ENCODE data around the gene SLC33A1.
"Not testable (repeated sequence)": the region's sequence is repeated elsewhere in the genome, so short reads cannot be mapped to it uniquely, and the experiment has no call there.

SLC33A1 gene

DNA sequence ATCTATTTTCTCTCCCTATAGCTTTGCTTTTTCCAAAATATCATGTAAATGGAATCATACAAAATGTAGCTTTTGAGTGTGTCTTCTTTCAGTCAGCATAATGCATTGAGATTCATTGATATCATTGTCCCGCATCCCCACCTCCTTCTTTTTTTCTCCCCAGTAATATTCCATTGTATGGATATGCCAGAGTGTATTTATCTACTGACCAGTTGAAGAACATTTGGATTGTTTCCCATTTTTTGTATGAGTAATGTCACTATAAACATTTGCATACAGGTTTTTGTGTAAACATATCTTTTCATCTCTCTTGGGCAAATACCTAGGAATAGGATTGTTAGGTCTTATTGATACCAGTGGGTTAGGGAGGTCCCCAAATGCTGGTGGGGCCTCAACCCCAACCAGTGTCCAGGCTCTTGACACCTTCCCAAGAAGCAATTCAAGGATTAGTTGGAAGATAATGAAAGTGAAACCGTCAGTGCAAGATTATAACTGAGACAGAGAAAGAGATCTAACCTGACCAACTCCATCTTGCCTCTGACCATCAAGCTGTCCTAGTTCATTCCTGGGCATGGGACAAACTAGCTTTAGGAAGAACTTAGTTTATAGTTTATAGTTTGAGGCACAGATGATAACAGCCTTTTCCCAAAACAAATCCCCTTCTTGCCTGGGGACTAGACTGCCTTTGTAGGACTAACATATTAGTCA lies 7.4 kb upstream of the SLC33A1 start:
- no peak for DNase-seq

DNA sequence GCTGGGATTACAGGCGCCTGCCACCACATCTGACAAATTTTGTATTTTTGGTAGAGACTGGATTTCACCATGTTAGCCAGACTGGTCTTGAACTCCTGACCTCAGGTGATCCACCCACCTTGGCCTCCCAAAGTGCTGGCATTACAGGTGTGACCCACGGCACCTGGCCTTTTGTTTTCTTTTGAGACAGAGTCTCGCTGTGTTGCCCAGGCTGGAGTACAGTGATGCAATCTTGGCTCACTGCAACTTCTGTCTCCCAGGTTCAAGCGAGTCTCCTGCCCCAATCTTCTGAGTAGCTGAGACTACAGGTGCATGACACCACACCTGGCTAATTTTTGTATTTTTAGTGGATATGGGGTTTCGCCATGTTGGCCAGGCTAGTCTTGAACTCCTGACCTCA lies 6.2 kb upstream of the SLC33A1 start:
- not testable (repeated sequence) for DNase-seq

DNA sequence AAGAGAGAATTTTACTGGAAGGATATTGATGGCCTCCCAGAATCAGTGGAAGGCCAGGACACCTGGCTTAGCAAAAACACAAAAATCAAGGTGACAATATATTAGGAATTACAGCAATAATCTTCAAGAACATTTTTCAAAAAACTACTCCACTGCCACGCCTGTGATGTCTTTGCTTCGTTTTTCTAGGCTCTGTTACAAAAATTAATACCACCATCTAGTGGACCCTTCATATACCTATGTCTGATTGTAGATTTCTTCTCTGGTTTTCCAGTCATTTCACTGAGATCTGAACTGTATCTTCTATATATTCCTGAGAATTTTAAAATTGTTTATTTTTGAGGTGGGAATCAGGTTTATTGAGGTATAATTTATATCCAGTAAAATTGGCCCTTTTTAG lies 5.6 kb upstream of the SLC33A1 start:
- DNase-seq: peak; percentile 15

DNA sequence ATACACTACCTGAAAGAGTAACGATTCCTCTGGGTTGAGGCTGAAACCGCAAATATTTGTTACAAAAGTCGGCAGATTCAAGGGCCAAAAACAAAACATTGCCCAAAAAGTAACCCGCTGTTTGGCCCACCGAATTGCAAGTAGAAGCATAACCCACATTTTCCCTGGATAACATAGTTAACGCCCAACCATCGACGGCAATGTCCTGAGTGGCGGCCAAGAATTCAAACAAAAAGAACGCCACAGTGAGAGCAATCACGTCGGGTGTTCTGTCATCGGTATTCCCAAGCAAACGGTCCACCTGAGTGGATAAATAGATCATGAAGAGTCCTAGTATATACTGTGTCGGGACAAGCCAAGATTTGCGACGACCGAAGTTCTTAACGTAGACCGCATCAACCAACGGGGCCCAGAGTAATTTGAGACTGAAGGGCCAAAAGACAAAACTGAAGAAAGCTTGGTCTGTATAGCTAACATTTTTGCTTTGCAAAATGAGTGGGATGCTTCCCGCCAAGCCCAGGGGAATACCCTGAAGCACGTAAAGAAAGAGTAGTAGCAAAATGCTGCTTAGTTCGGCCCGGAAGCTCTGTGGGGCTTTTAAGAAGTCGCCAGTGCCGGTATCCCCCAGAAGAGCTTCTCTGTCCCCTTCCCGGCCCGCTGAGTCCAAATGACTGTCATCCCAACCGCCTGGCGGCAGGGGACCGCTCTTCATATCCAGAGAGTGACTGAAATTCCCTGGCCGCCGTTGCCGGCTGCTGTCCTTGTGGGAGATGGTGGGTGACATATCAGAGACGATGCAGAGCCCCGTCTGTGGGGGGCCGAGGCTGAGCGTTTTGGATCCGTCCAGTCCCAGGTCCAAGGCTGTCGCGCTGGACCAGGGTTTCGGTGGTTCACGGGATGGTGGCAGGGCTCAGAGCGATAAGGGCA lies 750 bp downstream of the SLC33A1 start:
- peak; percentile 11 for DNase-seq

DNA sequence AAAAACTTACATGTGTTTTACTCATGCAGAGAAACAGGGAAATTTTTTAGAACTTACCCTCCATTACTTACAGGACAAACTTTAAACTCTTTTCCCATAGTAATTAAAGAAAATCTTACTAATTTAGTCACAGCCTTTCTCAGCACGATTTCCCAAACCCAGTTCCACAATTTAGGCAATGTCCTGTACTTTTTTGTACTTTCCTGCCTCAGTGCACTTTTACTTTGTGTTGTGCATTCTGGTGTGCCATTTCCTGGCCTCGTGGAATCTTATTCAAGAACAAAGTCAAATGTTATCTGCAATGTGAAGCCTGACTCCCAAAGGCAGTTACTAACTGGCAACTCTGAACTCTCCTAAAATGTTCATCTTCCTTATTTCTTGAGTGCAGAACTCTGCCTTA lies 1.9 kb downstream of the SLC33A1 start:
- DNase-seq: no peak

DNA sequence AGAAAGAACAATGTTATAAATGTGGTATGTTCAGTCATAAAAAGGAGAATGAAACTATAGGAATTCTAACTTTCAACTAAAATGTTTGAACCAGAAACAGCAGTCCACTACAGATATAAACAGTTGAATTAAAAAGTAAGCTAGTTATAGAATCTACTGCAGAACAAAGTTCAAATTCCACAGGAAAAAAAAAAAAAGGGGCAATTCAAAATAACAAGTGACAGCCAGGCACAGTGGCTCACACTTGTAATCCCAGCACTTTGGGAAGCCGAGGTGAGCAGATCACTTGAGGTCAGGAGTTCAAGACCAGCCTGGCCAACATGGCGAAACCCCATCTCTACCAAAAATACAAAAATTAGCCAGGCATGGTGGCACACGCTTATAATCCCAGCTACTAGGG lies 4.8 kb downstream of the SLC33A1 start:
- not testable (repeated sequence) for DNase-seq

DNA sequence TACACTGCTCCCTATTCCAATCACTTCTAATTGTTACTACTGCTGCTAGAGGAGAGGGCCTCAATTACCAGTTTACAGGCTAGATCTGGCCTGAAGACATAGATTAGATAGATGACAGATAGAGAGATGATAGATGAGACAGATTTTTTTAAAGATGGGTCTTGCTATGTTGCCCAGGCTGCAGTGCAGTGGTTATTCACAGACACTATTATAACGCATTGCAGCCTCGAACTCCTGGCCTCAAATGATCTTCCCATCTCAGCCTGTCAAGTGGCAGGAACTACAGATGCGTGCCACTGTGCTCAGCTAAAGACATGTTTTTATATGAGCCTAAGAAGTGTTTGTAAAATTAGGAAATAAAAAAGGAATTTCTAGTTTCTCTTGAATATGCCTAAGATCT lies 6.2 kb downstream of the SLC33A1 start:
- DNase-seq: no peak

DNA sequence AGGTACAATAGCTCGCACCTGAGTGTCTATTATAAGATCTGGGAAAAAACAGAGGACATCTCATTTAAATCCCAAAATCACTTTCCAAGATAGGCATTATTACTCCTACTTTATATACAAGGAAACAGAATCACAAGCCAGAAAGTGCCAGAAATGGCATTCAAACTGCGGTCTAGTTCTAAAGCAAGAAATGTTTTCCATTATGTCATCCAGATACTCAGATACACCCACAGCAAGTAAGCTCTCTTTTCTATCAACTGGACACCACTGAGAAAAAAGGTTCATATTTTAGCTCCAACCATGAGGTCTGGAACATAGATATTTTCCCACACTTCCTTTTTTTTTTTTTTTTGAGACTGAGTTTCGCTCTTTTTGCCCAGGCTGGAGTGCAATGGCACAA lies 8.1 kb downstream of the SLC33A1 start:
- no peak for DNase-seq

DNA sequence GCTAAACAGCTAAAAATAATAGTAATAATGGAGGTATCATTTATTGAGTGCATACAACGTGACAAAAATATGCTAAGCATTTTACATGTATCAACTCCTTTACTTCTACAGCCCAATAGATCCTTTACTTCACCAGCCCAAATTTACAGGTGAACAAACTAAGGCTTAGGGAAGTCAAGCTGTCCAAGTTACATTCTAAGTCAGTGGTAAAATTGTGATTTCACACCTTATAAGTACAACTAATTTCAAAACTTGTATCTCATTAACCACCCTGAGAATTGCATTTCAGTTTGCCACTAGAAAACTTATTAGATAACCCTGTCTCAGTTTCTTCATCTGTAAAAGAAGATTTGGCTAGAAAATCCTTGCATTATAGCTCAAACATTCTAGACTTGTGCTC lies 10.7 kb downstream of the SLC33A1 start:
- no peak for DNase-seq

DNA sequence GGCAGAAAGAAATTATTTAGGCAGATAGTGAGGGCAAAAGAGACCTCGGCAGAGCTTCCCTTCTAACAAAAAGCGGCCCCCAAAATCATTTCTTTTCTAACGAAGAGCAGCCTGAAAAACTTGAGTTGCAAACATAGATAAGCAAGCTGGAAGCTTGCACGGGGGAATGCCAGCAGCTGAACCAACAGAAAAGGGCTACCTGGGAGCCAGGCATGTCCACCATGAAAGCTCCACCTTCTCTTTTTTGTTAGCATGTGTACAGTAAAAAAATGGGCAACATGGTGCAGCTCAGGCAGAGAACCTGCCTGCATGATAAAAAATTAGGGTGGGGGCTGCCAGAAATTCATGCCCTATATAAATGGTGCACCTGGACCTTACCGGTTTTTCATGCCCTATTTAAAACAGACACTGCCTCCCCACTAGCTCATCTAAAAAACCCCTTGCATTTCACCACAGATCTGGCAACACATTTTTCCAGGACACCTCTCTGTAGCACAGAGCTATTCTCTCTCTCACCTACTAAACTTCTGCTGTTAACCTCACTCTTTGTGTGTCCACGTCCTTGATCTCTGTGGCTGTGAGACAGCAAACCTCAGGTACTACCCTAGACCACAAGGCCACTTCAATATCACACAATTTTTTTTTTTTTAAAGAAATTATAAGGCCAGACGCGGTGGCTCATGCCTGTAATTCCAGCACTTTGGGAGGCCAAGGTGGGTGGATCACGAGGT lies 18.7 kb downstream of the SLC33A1 start:
- DNase-seq: no peak

DNA sequence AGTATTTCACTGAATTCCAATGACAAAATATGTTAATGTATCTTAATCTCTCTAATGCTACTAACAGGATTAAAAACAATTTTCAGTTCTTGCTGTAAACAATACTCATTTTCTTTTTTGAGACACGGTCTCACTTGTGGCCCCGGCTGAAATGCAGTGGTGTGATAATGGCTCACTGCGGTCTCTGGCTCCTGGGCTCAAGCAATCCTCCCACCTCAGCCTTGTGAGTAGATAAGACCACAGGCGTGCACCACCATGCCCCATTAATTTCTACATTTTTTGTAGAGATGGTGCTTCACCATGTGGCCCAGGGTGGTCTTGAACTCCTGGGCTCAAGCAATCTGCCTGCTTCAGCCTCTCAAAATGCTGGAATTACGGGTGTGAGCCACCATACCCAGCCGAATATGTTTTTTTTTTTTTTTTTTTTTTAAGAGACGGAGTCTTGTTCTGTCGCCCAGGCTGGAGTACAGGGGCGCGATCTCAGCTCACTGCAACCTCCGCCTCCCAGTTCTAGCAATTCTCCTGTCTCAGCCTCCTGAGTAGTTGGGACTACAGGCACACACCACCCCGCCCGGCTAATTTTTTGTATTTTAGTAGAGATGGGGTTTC lies 25.6 kb downstream of the SLC33A1 start:
- DNase-seq: not testable (repeated sequence)

DNA sequence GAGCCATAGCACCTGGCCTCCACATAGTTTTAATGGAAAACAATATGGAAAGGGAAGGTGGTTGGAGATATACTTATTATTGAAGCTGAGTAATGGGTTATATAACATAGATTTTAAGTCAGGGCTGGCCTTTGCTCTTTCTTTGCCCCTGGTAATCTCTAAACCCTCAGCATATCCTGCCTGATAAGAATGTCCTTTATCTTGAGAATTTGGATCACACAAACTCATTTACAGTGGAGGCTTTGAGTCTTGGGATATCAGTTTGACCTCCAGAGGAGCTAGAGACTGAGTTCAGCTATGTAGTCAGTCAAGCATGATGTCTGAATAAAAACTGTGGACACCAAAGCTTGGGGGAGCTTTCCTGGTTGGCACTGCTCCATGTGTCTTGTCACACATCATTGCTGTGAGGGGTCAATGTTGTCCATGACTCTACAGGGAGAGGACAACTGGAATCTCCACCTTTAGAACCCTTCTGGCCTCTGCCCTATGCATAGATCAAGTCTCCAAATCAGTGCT lies 39.1 kb downstream of the SLC33A1 start:
- no peak for DNase-seq

DNA sequence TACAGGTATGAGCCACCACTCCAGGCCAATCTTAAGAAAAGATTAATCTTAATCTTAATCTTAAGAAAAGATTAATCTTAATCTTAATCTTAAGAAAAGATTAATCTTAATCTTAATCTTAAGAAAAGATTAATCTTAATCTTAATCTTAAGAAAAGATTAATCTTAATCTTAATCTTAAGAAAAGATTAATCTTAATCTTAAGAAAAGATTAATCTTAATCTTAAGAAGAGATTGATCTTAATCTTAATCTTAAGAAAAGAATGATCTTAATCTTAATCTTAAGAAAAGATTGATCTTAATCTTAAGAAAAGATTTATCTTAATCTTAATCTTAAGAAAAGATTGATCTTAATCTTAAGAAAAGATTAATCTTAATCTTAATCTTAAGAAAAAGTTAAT lies 41.0 kb downstream of the SLC33A1 start:
- not testable (repeated sequence) for DNase-seq

DNA sequence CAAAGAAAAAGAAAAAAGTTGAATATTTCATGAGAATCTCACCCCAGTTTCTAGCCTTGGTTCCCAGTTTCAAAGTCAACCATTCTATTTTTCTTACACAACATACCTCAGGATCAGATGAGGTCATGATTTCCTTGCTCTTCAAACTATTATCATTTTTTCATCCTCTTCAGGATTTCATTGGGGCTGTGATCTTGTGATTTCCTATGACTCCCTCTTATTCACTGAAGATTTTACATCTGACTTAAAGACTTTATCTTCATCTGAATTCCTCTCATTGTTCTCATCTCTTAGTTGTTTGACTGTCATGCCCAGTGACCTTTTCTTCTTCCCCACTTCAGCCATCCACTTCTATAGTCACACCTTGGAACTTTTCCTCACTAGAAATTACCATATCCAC lies 45.0 kb downstream of the SLC33A1 start:
- no peak for DNase-seq

DNA sequence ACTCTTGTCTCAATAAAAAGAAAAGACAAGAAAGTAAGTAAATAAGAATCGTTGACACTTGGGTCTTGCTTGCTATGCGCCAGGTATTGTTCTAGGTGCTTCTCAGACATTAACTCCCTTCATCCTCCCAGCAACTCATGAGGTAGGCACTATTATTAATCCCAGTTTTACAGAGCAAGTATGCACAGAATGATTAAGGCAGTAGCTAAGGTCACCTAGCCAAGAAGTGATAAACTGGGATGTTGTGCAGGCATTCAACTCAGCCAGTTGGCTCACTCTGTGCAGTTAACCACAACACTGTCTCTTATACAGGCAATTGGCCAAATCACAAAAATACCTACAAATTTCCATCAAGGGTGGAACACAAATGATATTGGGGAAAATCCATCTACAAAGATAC lies 46.4 kb downstream of the SLC33A1 start:
- no peak for DNase-seq

DNA sequence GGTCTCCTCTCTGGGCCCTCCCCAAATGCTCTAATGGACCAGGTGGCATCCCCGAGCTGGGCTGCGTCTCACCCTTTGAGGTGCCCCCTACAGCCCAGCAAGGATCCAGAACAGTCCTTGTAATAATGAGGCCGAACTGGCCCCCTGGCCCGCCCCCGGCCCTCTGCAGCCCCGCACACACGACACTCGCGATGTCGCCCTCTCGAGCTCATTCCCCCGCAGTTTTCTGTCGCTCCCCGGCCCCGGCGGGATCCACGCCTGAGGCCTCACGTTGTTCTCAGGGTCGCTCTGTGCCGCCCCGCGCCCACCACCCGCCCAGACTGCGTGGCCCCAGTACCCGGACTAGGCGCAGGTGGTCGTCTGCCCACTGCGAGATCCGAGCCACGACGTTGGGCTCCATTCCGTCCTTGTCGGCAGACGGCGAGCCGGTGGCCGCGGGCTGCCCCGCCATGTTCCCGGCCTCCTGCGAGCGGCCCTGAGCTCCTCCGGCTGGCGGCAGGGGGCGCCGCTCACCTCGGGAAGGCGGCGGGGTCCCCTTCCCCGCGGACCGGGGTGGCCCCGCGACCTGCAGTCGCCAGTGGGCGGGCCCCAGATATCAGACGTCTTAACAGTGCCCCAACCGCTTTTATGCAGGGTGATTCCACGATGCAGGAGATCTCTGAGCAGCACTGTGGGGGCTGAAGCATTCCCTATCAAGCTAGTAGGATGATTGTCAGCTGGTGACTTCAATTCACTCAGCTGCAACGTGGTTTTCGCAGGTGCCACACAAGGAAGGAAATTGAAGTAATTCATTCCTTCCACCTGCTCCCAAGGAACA lies 48.2 kb downstream of the SLC33A1 start, which contains the start of gene C3orf33:
TSS of gene C3orf33 (minus strand) at position 477 of the 817 bp plus-strand sequence. CDS start at position 451, 26 bp downstream.
- DNase-seq: peak; percentile 64

DNA sequence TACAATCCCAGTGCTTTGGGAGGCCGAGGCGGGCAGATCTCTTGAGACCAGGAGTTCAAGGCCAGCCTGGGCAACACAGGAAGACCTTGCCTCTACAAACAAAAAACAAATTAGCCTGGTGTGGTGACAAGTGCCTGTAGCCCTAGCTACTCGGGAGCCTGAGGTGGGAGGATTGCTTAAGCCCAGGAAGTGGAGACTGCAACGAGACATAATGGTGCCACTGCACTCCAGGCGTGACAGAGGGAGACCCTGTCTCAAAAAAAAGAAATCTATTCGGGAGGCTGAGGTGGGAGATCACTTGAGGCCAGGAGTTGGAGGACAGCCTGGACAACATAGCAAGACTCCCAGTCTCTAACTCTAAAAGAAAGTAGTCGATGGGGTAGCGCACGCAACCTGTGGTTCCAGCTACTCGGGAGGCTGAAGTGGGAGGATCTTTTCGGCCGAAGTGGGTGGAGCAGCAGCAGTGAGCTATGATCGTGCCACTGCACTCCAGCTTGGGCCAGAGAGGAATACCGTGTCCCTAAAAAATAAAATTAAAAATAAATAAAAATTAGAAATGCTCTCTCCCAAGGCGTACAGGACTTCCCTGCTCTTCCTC lies 48.9 kb downstream of the SLC33A1 start:
- peak; percentile 24 for DNase-seq

DNA sequence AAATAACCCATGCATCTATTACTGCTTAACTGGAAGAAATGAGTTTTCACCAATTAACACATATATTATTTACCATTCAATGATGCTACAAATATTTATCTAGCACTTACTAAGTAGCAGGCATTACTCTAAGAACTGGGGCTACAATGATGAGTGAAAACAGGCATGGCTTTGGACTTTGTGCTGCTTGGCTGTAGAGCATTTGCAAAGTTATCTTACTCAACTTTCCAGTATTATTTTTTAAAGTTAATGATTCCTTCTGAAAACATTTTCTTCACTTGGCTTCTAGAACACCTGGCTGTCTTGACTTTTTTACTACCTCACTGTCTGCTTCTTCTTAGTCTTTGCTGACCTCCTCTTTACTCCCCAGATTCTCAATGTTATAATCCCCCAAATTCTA lies 49.9 kb downstream of the SLC33A1 start:
- no peak for DNase-seq

DNA sequence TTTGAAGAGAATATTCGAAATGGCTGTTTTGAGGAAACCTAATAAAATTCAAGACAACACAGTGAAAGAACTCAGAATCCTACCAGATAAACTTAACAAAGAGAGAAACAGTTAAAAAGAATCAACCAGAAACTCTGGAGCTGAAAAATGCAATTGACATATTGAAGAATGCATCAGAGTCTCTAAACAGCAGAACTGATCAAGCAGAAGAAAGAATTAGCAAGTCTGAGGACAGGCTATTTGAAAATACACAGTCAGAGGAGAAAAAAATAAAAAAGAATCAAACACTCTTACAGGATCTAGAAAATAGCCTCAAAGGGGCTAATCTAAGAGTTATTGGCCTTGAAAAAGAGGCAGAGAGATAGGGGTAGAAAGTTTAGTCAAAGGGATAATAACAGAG lies 61.7 kb downstream of the SLC33A1 start:
- DNase-seq: no peak

DNA sequence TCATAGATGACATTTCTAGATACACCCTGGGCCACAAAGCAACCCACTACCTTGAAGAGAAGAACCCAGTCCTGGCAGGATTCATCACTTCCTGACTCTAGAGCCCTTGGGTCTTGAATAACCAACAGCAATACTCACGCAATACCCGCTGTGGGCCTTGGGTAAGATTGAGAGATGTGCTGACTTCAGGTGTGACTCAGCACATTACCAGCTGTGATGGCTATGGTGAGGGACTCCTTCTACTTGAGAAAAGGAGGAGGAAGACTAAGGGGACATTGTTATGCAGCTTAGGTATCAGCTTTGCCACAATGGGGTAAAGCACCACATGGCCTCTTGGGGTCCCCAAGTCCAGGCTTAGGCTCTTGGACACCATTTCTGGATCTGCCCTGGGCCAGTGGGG lies 63.0 kb downstream of the SLC33A1 start:
- peak; percentile 15 for DNase-seq
